ENCODE measurements around the gene ATP1B1.

The ATP1B1 gene

GRCh38 chr1:169106095-169106920 is at the start of gene ATP1B1:
Gene ATP1B1, plus strand, starts transcription at chr1:169106690. Its CDS starts 140 bp downstream, at chr1:169106830.
- peak; percentile 52 to 56 for DNase-seq (ENCODE audit: low read depth in 2 of 2)

GRCh38 chr1:169059421-169059820 is 47.1 kb upstream of the ATP1B1 start:
- no peak for DNase-seq (ENCODE audit: low read depth in 2 of 2)

DNA sequence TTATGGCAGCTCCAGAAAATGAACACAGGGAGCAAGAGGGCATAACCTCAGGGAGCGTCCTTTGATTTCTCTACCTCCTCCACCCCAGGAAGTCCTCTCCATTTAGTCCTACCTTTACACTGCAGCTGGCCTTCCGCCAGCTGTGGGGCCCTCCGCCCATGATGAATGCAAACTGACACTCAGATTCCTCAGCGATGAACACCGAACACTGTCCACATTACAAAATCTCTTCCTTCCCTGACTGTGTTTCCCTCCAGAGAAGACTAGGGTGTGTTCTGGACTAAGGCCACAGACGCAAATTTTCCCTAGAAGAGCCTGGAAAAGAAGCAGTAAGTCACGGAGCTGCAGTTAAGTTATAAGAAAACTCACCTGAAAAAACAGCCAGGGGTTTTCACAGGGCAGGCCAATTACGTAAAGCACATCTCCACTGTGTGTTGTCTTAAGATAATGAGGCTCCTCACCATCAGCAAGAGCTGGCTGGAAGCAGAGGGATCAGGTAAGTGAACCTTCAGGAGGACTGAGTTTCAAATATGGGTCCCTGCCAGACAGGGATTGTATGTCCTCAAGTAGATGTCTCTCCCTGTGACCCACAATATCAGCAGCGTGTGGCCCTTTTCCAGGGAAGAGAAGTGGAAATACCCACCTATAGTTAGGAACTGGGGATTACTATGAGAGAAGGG is 46.3 kb upstream of the ATP1B1 start:
- DNase-seq (ENCODE audit: low read depth in 2 of 2) = no peak

- no peak for DNase-seq (ENCODE audit: low read depth in 2 of 2)
Measured at GRCh38 chr1:169060919-169061639, 45.4 kb upstream of the ATP1B1 start.

GRCh38 chr1:169062152-169062551 is 44.3 kb upstream of the ATP1B1 start:
- DNase-seq (ENCODE audit: low read depth in 2 of 2) = no peak

DNA sequence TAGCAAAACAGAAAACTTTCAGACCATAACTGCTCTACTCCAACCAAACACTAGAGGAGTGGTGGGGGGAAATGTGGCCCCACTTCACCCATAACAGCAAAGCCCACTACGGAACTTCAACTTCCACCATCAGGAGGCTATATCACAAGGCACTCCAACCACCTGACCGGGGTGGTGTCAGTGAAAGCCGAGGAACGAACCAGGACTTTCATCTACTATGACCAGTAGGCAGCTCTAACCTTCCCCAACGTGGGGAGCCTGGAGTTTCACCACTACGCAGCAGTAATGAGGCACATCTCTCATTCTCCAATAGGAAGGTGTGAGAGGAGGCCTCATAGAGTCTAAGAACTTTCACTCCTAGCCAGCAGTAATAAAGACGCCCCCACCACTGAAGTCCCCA is 42.4 kb upstream of the ATP1B1 start:
- no peak for DNase-seq (ENCODE audit: low read depth in 2 of 2)

GRCh38 chr1:169070547-169070946 is 35.9 kb upstream of the ATP1B1 start:
- DNase-seq (ENCODE audit: low read depth in 2 of 2) = no peak

- DNase-seq (ENCODE audit: low read depth in 2 of 2) = no peak
Measured at GRCh38 chr1:169070958-169071357, 35.5 kb upstream of the ATP1B1 start.

DNA sequence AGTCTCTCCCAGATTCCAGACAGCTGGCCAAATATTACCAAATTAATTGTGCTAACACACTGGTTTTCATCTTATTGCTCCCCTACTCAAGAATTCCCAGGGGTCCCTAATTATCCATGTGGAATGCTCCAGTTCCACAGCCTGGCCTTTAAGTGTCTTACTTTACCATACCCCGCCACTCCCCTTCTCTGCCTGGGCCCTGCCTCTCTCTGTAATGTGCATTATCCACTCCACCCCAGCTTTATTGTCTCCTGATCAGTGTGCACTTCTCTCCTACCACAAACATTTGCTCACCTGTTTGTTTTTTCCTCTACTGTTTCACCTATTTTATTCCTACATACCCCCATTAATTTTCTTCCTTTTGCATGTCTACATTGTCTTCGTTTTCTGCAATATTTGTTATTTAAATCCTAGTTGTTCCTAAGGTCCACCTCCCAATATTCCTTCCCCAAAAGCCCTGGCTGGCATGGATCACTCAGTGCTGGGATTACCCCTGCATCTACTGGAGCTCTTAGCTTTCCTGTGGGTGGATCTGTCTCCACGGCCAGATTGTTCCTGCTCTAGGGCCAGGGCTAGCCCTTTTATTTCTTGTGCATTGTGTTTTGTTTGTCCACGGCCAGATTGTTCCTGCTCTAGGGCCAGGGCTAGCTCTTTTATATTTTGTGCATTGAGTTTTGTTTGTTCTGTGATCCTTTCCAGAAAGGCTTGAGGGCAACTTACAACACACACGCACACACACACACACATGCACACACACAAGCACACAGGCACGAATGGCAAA is 33.4 kb upstream of the ATP1B1 start:
- no peak for DNase-seq (ENCODE audit: low read depth in 2 of 2)

DNA sequence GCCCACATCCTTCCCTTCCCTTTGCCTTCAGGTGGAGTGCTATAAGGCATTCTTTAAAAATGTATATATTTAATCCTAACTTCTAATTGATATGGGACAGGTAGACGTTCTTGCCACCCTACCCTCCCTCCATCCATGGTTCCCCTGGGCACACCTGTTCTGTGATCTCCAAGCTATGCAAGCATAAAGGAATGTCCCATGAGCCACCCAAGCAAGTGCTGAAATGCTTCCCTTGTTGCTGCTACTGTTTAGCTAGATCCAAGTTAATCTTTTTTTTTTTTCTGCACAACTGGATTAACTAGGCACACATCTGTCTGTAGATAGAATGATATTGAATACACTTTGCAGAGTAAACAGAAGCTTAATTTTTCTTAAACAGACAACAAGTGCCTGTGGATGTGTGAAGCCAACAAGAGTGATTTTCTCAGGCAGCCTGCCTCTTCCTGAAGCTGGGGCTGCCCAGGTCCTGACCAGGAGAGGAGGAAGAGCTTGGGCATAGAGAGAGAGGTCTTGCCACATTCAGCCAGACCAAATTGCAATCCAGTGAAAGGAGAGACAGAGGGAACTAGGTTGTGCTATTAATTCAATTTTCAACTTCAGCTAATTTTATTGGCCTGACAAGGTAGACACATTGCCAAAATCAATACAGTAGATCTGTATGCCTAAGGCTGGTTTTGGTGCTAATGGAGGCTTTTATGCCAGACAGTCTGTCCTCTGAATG is 28.2 kb upstream of the ATP1B1 start:
- no peak for DNase-seq (ENCODE audit: low read depth in 2 of 2)

DNA sequence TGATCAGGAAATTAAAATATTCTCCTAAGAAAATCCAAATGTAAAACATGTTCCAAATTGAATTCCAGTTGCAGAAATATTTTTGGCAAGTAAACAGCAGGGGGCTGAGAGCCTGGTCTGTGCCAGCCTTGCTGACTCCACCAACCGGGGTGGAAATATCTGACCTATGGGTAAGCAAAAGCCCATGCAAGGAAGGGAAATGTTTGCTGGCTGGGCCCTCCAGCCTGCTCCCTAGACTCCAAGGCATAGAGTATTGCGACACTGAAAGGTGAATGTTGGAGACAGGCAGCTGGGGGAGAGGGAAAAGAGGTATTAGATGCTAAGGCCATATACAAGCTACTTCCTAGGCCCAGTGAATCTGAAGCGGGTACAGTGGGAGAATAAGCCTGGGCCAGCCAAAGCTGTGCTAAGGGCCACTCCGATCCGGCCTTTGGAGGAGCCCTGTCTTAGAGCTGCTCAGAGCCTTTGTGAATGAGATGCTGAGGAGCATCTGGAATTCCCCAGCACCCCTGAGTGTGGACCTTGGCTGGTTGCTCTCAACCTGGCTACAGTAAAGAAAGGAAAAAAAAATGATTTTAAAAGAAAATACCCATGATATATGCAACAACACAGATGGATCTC is 24.9 kb upstream of the ATP1B1 start:
- DNase-seq (ENCODE audit: low read depth in 2 of 2) = no peak

GRCh38 chr1:169085911-169086310 is 20.6 kb upstream of the ATP1B1 start:
- DNase-seq (ENCODE audit: low read depth in 2 of 2) = no peak

DNA sequence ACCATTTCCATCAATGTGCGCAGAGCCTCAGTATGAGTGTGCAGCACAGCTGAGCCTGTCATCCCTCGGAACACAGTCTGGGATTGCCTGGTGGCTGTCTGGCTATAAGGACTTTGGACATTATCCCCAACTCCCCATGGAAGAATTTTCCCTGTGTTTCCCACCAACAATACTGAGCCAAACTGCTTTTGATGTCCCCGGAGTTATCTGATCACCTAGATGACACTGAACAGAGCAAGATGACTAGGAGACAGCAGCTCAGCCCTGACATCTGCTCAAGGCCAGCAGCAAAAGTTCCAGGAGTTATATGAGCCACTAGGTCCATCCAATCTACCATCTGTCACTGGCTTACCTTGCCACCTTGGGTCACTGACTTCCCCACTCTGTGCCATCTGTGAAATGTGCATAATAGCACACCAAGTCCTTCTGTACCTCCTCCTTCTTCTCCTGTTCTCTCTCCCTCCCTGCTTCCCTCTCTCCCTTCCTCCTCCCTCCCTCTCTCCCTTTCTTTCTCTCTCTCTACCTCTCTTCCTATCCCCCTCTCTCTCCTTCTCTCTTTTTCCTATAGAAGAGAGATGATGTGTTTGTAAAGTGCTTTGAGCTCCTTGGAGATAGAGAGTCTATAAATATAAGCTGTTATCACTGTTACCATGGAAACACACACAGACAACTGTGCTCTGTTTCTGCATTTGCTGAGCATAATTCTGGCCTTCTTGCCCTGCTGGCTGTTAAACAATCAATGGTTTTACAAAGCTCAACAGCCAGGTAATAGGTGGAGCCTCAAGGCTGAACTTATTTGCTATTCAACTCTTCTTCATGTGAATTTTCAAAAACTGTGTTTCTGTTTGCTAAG is 19.7 kb upstream of the ATP1B1 start:
- no peak for DNase-seq (ENCODE audit: low read depth in 2 of 2)

DNA sequence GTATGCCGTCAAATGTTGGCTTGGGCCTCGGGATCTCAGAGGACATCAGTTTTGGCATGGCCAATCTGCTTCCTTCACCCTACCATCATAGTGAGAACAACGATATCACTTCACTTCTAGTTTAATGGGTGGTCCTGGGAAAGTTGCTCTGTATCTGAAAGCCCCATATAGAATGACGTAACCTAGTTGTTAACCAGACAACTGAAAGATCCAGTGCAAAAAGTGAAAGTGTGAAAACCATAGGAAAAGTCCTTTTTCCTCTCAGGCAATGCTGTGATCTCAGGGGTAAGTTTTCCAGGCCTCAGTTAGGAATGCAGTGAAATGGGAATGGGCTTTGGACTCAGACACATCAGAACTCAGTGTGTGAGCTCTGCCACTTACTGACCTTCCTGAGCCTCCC is 18.6 kb upstream of the ATP1B1 start:
- DNase-seq (ENCODE audit: low read depth in 2 of 2) = no peak

DNA sequence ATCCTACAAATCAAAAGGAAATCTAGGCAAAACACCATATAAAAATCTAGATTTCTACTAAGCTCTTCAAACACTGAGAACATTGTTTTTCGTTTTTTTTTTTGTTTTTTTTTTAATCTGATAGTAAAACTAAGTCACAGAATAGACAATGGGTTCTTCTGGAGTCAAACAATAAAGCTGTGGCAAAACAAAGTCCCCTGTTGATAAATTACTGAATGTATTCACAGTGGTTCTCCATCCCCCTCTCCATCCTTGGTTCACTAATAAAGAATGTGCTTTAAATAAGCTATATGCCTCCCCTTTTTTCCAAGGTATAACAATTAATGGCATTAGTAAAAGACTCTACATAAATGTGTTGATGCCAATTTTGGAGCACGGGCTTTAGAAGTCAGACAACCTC is 16.7 kb upstream of the ATP1B1 start:
- no peak for DNase-seq (ENCODE audit: low read depth in 2 of 2)

- no peak for DNase-seq (ENCODE audit: low read depth in 2 of 2)
Measured at GRCh38 chr1:169090308-169090899, 16.1 kb upstream of the ATP1B1 start.

- no peak for DNase-seq (ENCODE audit: low read depth in 2 of 2)
Measured at GRCh38 chr1:169090900-169091311, 15.6 kb upstream of the ATP1B1 start.

- DNase-seq (ENCODE audit: low read depth in 2 of 2) = no peak
Measured at GRCh38 chr1:169091480-169091941, 15.0 kb upstream of the ATP1B1 start.

- DNase-seq (ENCODE audit: low read depth in 2 of 2) = no peak
Measured at GRCh38 chr1:169092399-169092798, 14.1 kb upstream of the ATP1B1 start.
